K562 (cell line): ENCODE measurements around the gene GMPR2. TPM values are rescaled to one million over a fixed set of nuclear protein-coding genes. Genes with fewer than 3 reads are reported as not detected.

Experiments used
- ATAC-seq: fragments of 200-7000 bp; cut with Tn5 transposase; 3 replicates; pipeline ENCODE4 v1.9.1; 2020; ENCODE audit warnings: moderate library complexity
- BruUV-seq: library from RNA; stranded (reverse); fragments of 400-500 nt; replicated peaks from 2 replicates; lab custom pipeline; 2021; lab: Mats Ljungman, UMichigan
- CTCF ChIA-PET: fragments of 300-600 bp; formaldehyde crosslinking; extraction: SDS; loops from one replicate; lab custom pipeline; 2021; ENCODE audit warnings: low intra/inter-chr PET ratio; lab: Yijun Ruan, JAX
- POLR2A ChIA-PET: fragments of 300-600, 350-650 bp; sonication (Branson Sonifier 250); formaldehyde crosslinking; extraction: SDS; loops from one replicate; lab custom pipeline; 2021; ENCODE audit warnings: antibody characterized with exemption, inconsistent platforms; lab: Yijun Ruan, JAX
- DNase-seq, 4 experiments: peaks; one replicate each; pipeline versions ENCODE4 v3.0.0 to v3.0.0-alpha.2; 2011 to 2018; ENCODE audit warnings: low spot score in 3 of 4, mixed read lengths in 3 of 4; ENCODE audit errors: extremely low read depth in 1 of 4
- FAIRE-seq: peaks from 2 replicates; lab custom pipeline; 2011; peaks lifted over from hg19 to GRCh38; lab: Jason Lieb, UNC
- H2AFZ ChIP-seq: 2 replicates; pipeline ENCODE4 v1.6.0; 2011; ENCODE audit warnings: low read depth, low read length, control low read depth, inconsistent platforms
- H3K27ac ChIP-seq: fragments of 200-600 bp; 3 replicates; pipeline ENCODE4 v1.8.0; 2011; ENCODE audit warnings: low read depth, mild to moderate bottlenecking, control low read depth, inconsistent platforms, low read length, moderate library complexity, mixed read lengths; ENCODE audit errors: extremely low read depth
- H3K27me3 ChIP-seq, 2 experiments: fragments of 300-600 bp in 1 of 2; 2 replicates in 1 of 2; 3 replicates in 1 of 2; pipeline versions ENCODE4 v1.6.0 to v1.8.0; 2011; ENCODE audit warnings: inconsistent platforms in 2 of 2, low read length in 2 of 2, mild to moderate bottlenecking in 1 of 2, mixed read lengths in 1 of 2, moderate library complexity in 1 of 2; ENCODE audit not compliant: control insufficient read depth in 2 of 2, insufficient read depth in 2 of 2
- H3K36me3 ChIP-seq: fragments of 300-600 bp; 3 replicates; pipeline ENCODE4 v1.8.0; 2011; ENCODE audit warnings: mild to moderate bottlenecking, low read length, inconsistent platforms; ENCODE audit not compliant: control insufficient read depth, insufficient read depth
- H3K4me1 ChIP-seq, 2 experiments: fragments of 200-600 bp in 1 of 2; replicated peaks in 1 of 2; 2 replicates in 1 of 2; 3 replicates in 1 of 2; pipeline versions ENCODE4 v1.5.1 to v1.8.0; 2011; ENCODE audit warnings: inconsistent platforms in 2 of 2, low read length in 2 of 2, mild to moderate bottlenecking in 1 of 2, mixed read lengths in 1 of 2, moderate library complexity in 1 of 2; ENCODE audit not compliant: control insufficient read depth in 2 of 2, insufficient read depth in 2 of 2
- H3K4me2 ChIP-seq: 2 replicates; pipeline ENCODE4 v1.6.1; 2011; ENCODE audit warnings: low read length, control low read depth, inconsistent platforms, mixed read lengths; ENCODE audit not compliant: insufficient read depth
- H3K4me3 ChIP-seq: fragments of 200-600 bp; sonication (generic), shearing (Covaris generic); 2 replicates; pipeline ENCODE4 v1.5.1; 2016; ENCODE audit warnings: control low read depth, inconsistent platforms
- H3K79me2 ChIP-seq: fragments of 200-600 bp; 3 replicates; pipeline ENCODE4 v1.8.0; 2011; ENCODE audit warnings: low read length, inconsistent platforms; ENCODE audit not compliant: control insufficient read depth, insufficient read depth
- H3K9ac ChIP-seq, 2 experiments: 2 replicates each; pipeline versions ENCODE4 v1.6.0 to v1.6.1; 2011; ENCODE audit warnings: low read depth in 2 of 2, low read length in 2 of 2, control low read depth in 1 of 2, inconsistent platforms in 1 of 2, mild to moderate bottlenecking in 1 of 2, mixed read lengths in 1 of 2; ENCODE audit not compliant: insufficient read depth in 1 of 2
- H3K9me1 ChIP-seq: one replicate; pipeline ENCODE4 v1.6.0; 2011; ENCODE audit warnings: inconsistent platforms, mild to moderate bottlenecking, low read length, moderate library complexity; ENCODE audit not compliant: control insufficient read depth, insufficient read depth
- H3K9me3 ChIP-seq: replicated peaks from 2 replicates; pipeline ENCODE4 v1.5.1; 2011; ENCODE audit warnings: low read depth, low read length, inconsistent platforms; ENCODE audit not compliant: control insufficient read depth, insufficient read depth
- H4K20me1 ChIP-seq: replicated peaks from 2 replicates; pipeline ENCODE4 v1.6.1; 2011; ENCODE audit warnings: low read length, inconsistent platforms, mixed read lengths; ENCODE audit not compliant: control insufficient read depth, insufficient read depth
- WGBS: fragments of 100-300 bp; shearing (Covaris generic); methylation state at CpG from one replicate; pipeline ENCODE4 v1.1.6; 2016; ENCODE audit warnings: low coverage, mixed read lengths; ENCODE audit not compliant: insufficient coverage; ENCODE audit errors: missing lambda C conversion rate; 5-methylcytosine and 5-hydroxymethylcytosine counted together
- in situ Hi-C: fragments of 300-500 bp; cut with MboI; formaldehyde crosslinking; loops from 4 replicates; pipeline ENCODE4 v1.15.0; 2018; ENCODE audit warnings: inconsistent platforms, mixed read lengths
- intact Hi-C: fragments of 100-400 bp; cut with micrococcal nuclease; formaldehyde crosslinking; loops from 2 replicates; pipeline ENCODE4 v1.14.2; 2022
- polyA plus RNA-seq, 8 experiments: library from polyadenylated mRNA; depleted of rRNA in 4 of 8; stranded (reverse) in 5 of 8; unstranded in 3 of 8; fragments of >200 nt; fragmentation: Nextera tagmentation in 2 of 8; fragmentation: Illumina TruSeq in 1 of 8; extraction: Ambion mirVana in 2 of 8; extraction: Trizol in 1 of 8; gene quantifications; 2 replicates each; pipeline versions ENCODE4 v1.2.1 to v1.2.3, GENCODE V29; 2011 to 2014; ENCODE audit warnings: inconsistent platforms in 1 of 8, missing spikeins in 1 of 8
- total RNA-seq, 7 experiments: library from RNA; depleted of rRNA in 6 of 7; stranded (reverse); fragments of >200 nt in 6 of 7; fragmentation: Illumina TruSeq in 2 of 7; extraction: Trizol in 2 of 7; gene quantifications; 2 replicates each; pipeline versions ENCODE4 v1.2.1 to v1.2.3, GENCODE V29; 2011 to 2021; ENCODE audit warnings: low replicate concordance in 1 of 7
- TF ChIP-seq, protein P1 (sequence below): fragments of 200-800 bp; sonication (Bioruptor generic); IDR thresholded peaks from 2 replicates; pipeline ENCODE4 v1.6.1; 2017; ENCODE audit warnings: missing genetic modification characterization, missing compliant biosample characterization
- TF ChIP-seq, protein P2 (sequence below), 3 experiments: IDR thresholded peaks in 2 of 3; conservative IDR thresholded peaks in 1 of 3; 2 replicates each; pipeline ENCODE4 v1.5.1; 2011 to 2012; ENCODE audit warnings: low read length in 3 of 3, mild to moderate bottlenecking in 3 of 3, control low read depth in 2 of 3, improper control_type of control experiment in 1 of 3, inconsistent platforms in 1 of 3, low read depth in 1 of 3, mixed read lengths in 1 of 3, moderate library complexity in 1 of 3; ENCODE audit not compliant: insufficient read depth in 2 of 3

Gene GMPR2
- total and polyA plus RNA-seq, 9 of the 15 experiments (the other 6 are each of a cell fraction or from before 2014, with no cell fraction given), result 26.4 to 67.4 (median 36.3) TPM

DNA sequence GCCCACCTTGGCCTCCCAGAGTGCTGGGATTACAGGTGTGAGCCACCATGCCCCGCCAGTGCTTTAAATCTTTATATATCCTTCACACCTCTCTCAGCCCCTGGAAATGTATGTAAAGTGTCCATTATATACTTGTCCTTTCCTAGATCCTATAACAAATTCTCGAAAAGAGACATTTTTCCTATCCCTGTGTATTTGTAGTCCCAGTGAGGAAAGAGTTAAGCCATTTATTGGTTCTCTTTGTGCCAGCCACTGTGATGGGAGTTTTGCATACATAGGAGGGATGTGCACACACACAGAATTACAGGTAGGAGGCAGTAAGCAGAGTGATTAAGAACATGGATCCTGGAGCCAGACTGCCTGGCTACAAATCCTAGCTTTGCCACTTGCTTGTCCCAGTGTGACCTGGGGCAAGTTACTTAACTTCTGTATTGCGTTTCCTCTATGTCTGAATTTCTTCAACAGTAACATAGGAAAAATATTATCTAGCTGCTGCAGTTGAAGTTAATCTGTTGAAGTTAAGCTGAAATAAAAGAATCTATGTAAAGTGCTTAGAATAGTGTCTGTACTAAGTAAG is 40.8 kb downstream of the GMPR2 start:
- TF ChIP-seq, protein P1, sequence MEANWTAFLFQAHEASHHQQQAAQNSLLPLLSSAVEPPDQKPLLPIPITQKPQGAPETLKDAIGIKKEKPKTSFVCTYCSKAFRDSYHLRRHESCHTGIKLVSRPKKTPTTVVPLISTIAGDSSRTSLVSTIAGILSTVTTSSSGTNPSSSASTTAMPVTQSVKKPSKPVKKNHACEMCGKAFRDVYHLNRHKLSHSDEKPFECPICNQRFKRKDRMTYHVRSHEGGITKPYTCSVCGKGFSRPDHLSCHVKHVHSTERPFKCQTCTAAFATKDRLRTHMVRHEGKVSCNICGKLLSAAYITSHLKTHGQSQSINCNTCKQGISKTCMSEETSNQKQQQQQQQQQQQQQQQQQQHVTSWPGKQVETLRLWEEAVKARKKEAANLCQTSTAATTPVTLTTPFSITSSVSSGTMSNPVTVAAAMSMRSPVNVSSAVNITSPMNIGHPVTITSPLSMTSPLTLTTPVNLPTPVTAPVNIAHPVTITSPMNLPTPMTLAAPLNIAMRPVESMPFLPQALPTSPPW (CRISPR knock-in tag), result no peak
- TF ChIP-seq, protein P2, sequence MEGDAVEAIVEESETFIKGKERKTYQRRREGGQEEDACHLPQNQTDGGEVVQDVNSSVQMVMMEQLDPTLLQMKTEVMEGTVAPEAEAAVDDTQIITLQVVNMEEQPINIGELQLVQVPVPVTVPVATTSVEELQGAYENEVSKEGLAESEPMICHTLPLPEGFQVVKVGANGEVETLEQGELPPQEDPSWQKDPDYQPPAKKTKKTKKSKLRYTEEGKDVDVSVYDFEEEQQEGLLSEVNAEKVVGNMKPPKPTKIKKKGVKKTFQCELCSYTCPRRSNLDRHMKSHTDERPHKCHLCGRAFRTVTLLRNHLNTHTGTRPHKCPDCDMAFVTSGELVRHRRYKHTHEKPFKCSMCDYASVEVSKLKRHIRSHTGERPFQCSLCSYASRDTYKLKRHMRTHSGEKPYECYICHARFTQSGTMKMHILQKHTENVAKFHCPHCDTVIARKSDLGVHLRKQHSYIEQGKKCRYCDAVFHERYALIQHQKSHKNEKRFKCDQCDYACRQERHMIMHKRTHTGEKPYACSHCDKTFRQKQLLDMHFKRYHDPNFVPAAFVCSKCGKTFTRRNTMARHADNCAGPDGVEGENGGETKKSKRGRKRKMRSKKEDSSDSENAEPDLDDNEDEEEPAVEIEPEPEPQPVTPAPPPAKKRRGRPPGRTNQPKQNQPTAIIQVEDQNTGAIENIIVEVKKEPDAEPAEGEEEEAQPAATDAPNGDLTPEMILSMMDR (IDR thresholded peaks at IDR 0.05 in 2 of 3, conservative IDR thresholded peaks at IDR 0.05 in 1 of 3; ENCODE audit: insufficient read depth in 2 of 3, low read depth in 1 of 3, low read length in 3 of 3), result 0 out of 6 replicates have a peak, but pooled peaks of 2 of the 3 experiments have one; percentile 10 to 25
- no peaks in the 10 kb centered on the region for H3K9me3 ChIP-seq
- FAIRE-seq (no peak), ATAC-seq (peak; percentile 12; the same call in 1 of the 3 replicates), DNase-seq (no peak)
- H3K27ac ChIP-seq, result no peak overlapping the region
- no peaks in the 10 kb centered on the region; the same call in 2 of the 3 replicates for H3K36me3 ChIP-seq
- no peak overlapping the region for H3K9ac ChIP-seq
- intact Hi-C loops (no loop called here), in situ Hi-C loops (no loop called here)
- peaks cover 9% of the 10 kb centered on the region; the same call in 1 of the 3 replicates for H3K79me2 ChIP-seq
- no peaks in the 10 kb centered on the region; the same call in 1 of the 2 replicates for H4K20me1 ChIP-seq
- H3K9me1 ChIP-seq, result peaks cover 2% of the 10 kb centered on the region
- WGBS, result 70% methylated on average over 3 of the region's 3 CpGs
- no peaks in the 10 kb centered on the region for H3K27me3 ChIP-seq
- H3K4me3 ChIP-seq, result no peak overlapping the region
- CTCF ChIA-PET, result no interaction called here
- H3K4me2 ChIP-seq, result no peak overlapping the region
- no TSS peak for BruUV-seq
- peaks cover 27 to 29% of the 10 kb centered on the region in 2 experiments; a peak in 4 of 5 replicates for H3K4me1 ChIP-seq
- POLR2A ChIA-PET, result interaction anchor here (0.6 to 1.2 kb wide), 2 partner anchors 11 to 17 kb away, joined by 3 to 4 read pairs; partner anchors contain the start of gene TGM1
- H2AFZ ChIP-seq, result no peak overlapping the region
